Psoas muscle (tissue), 8 donors: ENCODE results near the gene FAM98C. TPM values are rescaled to one million over a fixed set of nuclear protein-coding genes. Genes with fewer than 3 reads are reported as not detected.
A peak's percentile ranks its signal among the peaks of the same experiment; 100 is the strongest.

ENCODE experiments used
- ATAC-seq, 4 donors: fragments of 200-7000 bp; cut with Tn5 transposase; one replicate each; pipeline ENCODE4 v1.9.1; 2020; ENCODE audit warnings: moderate library complexity in 3 of 4, mild to moderate bottlenecking in 2 of 4
- DNase-seq, 2 donors: peaks; one replicate each; pipeline ENCODE4 v3.0.0-alpha.2; 2020
- H3K27ac ChIP-seq: fragments of 200-600 bp; one replicate; pipeline ENCODE4 v1.8.0; 2022
- H3K27me3 ChIP-seq, 3 donors: fragments of 200-600 bp in 1 of 3; one replicate each; pipeline versions ENCODE4 v1.6.1 to v1.8.0; 2013 to 2022; ENCODE audit warnings: low read length in 2 of 3, mild to moderate bottlenecking in 2 of 3, moderate library complexity in 1 of 3; ENCODE audit not compliant: insufficient read depth in 3 of 3
- H3K36me3 ChIP-seq, 2 donors: fragments of 200-600 bp in 1 of 2; one replicate each; pipeline versions ENCODE4 v1.6.1 to v1.8.0; 2013 to 2022; ENCODE audit warnings: low read depth in 1 of 2, mild to moderate bottlenecking in 1 of 2, moderate library complexity in 1 of 2; ENCODE audit not compliant: insufficient read depth in 1 of 2
- H3K4me1 ChIP-seq: fragments of 200-600 bp; one replicate; pipeline ENCODE4 v1.8.0; 2022
- H3K4me3 ChIP-seq: fragments of 200-600 bp; one replicate; pipeline ENCODE4 v1.8.0; 2022; ENCODE audit warnings: mild to moderate bottlenecking
- H3K9me3 ChIP-seq: fragments of 200-600 bp; one replicate; pipeline ENCODE4 v1.8.0; 2022
- CTCF ChIP-seq: fragments of 200-600 bp; IDR thresholded peaks from one replicate; pipeline ENCODE4 v1.8.0; 2022; ENCODE audit warnings: antibody characterized with exemption
- WGBS, 3 donors: extraction: QIAGEN DNeasy Blood & Tissue Kit; methylation state at CpG; one replicate each; pipeline versions ENCODE4 v1.1.6 to v1.1.7; 2013; 5-methylcytosine and 5-hydroxymethylcytosine counted together
- intact Hi-C, 2 donors: fragments of 100-400 bp; cut with DNase I; formaldehyde crosslinking; loops; one replicate each; pipeline versions ENCODE4 v1.11.0 to v1.14.2; 2022
- polyA plus RNA-seq, 3 donors: library from polyadenylated mRNA; stranded (reverse); fragments of 200-250 nt; gene quantifications; one replicate each; pipeline ENCODE4 v1.2.3, GENCODE V29; 2013
- total RNA-seq, 4 donors: library from RNA; stranded (reverse); fragmentation: NEBNext Ultra II Directional in 2 of 4; extraction: Animal tissue kit (Norgen Biotek cat#: 25700) in 2 of 4; gene quantifications; one replicate each; pipeline versions ENCODE4 v1.2.1 to v1.2.4, GENCODE V29; 2021 to 2023
- donor health status: healthy with polysubstance abuse.
- donor health status: DM: no; HTN: no; CAD: no; lungs with moderate emphysema.
- donor health status: Bipolar disorder and iron deficiency.
- donor health status: healthy.
- donor health status: DM: yes; HTN: yes; CAD: no.
- donor health status: DM: no; HTN: no; CAD: no.
- donor health status: DM: no; HTN: no; CAD: no.
- donor health status: DM: yes; HTN: yes; CAD: no.

FAM98C gene
- total and polyA plus RNA-seq, 7 donors, result 1.1 to 6.6 (median 1.5) TPM

- peaks cover 0 to 14% (median 3%) of the 10 kb centered on the region in 3 donors for H3K27me3 ChIP-seq
- intact Hi-C loops, result no loop called here
Observed at GRCh38 chr19:38389957-38390924, 12.7 kb upstream of the FAM98C start.

GRCh38 chr19:38391911-38392464, 10.9 kb upstream of the FAM98C start:
- no peak for TF ChIP-seq CTCF
- no peak overlapping the region for H3K4me3 ChIP-seq
- no peaks in the 10 kb centered on the region for H3K36me3 ChIP-seq
- peaks cover 12% of the 10 kb centered on the region for H3K4me1 ChIP-seq
- 63 to 74% (median 66%) methylated on average over 8 of the region's 8 CpGs for WGBS, 3 donors
- ATAC-seq (no peak), DNase-seq (no peak)
- H3K27ac ChIP-seq, result no peak overlapping the region
- peaks cover 0 to 29% (median 16%) of the 10 kb centered on the region in 3 donors for H3K27me3 ChIP-seq
- intact Hi-C loops, result no loop called here
- no peaks in the 10 kb centered on the region for H3K9me3 ChIP-seq

More at GRCh38 chr19:38389957-38390924, 12.7 kb upstream of the FAM98C start:
- Histone ChIP-seq H3K27ac (no peak overlapping the region), H3K9me3 (no peaks in the 10 kb centered on the region), H3K4me3 (no peak overlapping the region), H3K36me3 (peaks cover 0 to 12% of the 10 kb centered on the region in 2 donors), H3K4me1 (peaks cover 21% of the 10 kb centered on the region)
- TF ChIP-seq CTCF, result no peak
- ATAC-seq (no peak), DNase-seq (no peak)
- 47 to 50% (median 49%) methylated on average over 19 to 22 of the region's 22 CpGs for WGBS, 3 donors

- H3K9me3 ChIP-seq, result no peaks in the 10 kb centered on the region
Observed at GRCh38 chr19:38392707-38393308, 10.1 kb upstream of the FAM98C start.

GRCh38 chr19:38394488-38394887, 8.4 kb upstream of the FAM98C start:
- intact Hi-C loops, result no loop called here
- Histone ChIP-seq H3K4me1 (no peaks in the 10 kb centered on the region), H3K9me3 (no peaks in the 10 kb centered on the region), H3K36me3 (no peaks in the 10 kb centered on the region), H3K4me3 (no peak overlapping the region), H3K27ac (no peak overlapping the region), H3K27me3 (peaks cover 0 to 52% (median 21%) of the 10 kb centered on the region in 3 donors)
- 9 to 18% (median 12%) methylated on average over 28 to 30 of the region's 30 CpGs for WGBS, 3 donors
- TF ChIP-seq CTCF, result no peak
- peak in 1 of 4 donors; percentile 15 for ATAC-seq
- DNase-seq, result no peak

More at GRCh38 chr19:38392707-38393308, 10.1 kb upstream of the FAM98C start:
- 74 to 80% (median 78%) methylated on average over 6 of the region's 6 CpGs for WGBS, 3 donors
- no peak overlapping the region for H3K4me3 ChIP-seq
- peaks cover 0 to 37% (median 17%) of the 10 kb centered on the region in 3 donors for H3K27me3 ChIP-seq
- no peak for ATAC-seq
- H3K36me3 ChIP-seq, result no peaks in the 10 kb centered on the region
- intact Hi-C loops, result no loop called here
- DNase-seq, result no peak
- TF ChIP-seq CTCF, result no peak
- H3K27ac ChIP-seq, result no peak overlapping the region
- peaks cover 6% of the 10 kb centered on the region for H3K4me1 ChIP-seq
